Stimulated activated CD4-positive, alpha-beta T cell treated with anti-CD3 and anti-CD28 coated beads, Interleukin-1b, Interleukin-23, amount 100 ng/mL, for 4 hours (primary cell): ENCODE data around the gene XBP1.
"Not testable (repeated sequence)": the region's sequence is repeated elsewhere in the genome, so short reads cannot be mapped to it uniquely, and the experiment has no call there.

ENCODE experiments used
- DNase-seq, 2 donors: peaks; one replicate each; pipeline ENCODE4 v3.0.0-alpha.2; 2020; ENCODE audit warnings: low read depth in 2 of 2

XBP1 gene

DNA sequence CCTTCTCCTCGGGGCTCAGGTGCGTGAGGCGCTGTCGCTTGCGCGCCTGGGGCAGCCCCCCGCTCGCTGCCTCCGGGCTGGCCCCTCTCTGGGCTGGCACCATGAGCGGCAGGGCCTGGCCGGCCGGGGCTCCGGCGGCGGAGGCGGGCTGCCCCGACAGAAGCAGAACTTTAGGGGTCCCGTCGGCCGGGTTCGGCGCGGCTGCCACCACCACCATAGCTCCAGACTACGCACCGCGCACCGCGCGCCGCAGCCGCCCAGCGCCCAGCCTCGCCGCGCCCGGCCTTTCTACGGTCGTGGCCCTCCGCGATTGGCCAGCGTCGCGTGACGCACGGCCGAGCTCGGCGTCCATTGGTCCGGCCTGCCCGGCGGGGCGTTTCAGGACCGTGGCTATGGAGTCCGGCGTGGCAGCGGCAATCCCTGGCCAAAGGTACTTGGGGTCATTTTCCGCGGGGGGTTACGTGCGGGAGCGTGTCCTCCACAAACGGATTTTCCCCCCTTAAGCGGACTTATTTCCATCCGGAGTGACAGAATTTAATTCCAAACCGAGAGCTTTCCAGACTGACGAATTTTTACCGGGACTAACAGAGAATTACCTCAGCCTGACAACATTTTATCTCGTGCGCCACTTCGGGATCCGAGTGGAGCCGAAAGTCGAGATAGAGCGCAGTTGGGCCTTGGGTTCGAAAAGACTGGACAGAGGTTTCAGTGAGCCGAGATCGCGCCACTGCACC is at the start of gene XBP1:
TSS of gene XBP1 (minus strand) at position 262 of the 734 bp plus-strand sequence.
- peak; percentile 81 to 84 for DNase-seq

DNA sequence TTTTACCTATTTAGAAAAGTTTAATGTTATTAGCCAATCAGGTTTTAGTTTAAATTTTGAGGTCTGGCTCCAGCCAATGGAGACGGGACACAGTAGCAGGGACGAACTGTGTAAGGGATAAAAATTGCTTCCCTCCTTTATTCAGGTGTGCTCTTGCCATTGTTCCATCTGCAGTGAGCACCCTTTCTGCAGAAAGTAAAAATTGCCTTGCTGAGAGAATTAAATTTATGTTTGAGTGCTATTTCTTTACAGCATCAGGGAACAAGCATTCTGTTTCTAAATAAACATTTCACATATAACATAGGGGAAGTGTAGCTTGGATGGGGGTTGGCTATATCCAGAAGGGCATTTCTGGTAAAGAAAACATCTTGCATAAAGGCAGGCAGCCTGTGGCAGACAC is 46.6 kb upstream of the XBP1 start:
- DNase-seq = no peak

GRCh38 chr22:28844277-28844676 is 43.9 kb upstream of the XBP1 start:
- DNase-seq = not testable (repeated sequence)

DNA sequence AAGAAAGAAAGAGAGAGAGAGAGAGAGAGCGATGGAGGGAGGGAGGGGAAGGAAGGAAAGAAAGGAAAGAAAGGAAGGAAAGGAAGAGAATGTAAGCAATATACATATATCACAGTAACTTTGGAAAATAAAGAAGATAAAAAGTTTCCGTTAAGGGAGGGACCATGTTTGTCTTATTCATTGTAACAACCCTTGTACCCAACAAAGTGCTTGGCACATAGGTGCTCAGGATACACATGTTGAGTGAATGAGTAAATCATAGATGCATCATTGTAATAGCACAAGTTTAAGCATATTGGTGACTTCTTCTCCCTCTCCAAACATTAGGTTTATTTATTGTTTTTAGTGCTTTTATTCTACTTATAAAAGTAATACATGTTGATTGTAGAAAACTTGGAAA is 43.3 kb upstream of the XBP1 start:
- no peak for DNase-seq

DNA sequence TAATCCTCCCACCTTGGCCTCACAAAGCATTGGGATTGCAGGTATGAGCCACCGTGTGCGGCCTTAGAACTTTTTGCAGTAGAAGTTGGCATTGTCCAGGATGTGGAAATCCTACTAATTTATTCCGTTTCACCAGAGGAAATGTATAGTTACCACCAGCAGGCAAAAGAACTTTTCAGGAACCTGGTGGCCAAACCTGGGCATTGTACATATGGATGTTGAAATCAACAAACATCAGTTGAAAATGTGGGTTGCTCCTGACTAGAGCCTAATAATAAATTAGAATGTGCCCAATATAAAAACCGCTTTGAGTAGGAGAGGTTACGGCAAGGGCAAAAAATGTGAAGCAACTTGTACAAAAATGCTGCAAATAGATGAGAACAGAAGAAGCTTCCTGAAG is 40.7 kb upstream of the XBP1 start:
- DNase-seq = no peak

DNA sequence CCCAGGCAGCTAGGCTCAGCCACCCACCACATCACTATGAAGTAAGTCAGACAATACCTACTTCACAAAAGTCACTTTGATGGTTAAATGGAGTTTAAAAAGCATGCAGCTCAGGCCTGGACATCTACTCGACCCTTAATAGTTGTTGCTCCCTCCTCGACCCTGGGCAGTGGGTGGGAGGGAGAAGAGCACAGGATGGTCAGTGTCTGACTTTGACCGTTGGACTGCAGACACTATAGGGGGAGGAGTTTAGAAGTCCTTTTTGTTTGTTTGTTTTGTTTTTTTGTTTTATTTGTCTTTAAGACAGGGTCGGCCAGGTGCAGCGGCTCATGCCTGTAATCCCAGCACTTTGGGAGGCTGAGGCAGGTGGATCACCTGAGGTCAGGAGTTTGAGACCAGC is 38.6 kb upstream of the XBP1 start:
- DNase-seq = no peak

- no peak for DNase-seq
Observed at GRCh38 chr22:28837640-28838039, 37.3 kb upstream of the XBP1 start.

DNA sequence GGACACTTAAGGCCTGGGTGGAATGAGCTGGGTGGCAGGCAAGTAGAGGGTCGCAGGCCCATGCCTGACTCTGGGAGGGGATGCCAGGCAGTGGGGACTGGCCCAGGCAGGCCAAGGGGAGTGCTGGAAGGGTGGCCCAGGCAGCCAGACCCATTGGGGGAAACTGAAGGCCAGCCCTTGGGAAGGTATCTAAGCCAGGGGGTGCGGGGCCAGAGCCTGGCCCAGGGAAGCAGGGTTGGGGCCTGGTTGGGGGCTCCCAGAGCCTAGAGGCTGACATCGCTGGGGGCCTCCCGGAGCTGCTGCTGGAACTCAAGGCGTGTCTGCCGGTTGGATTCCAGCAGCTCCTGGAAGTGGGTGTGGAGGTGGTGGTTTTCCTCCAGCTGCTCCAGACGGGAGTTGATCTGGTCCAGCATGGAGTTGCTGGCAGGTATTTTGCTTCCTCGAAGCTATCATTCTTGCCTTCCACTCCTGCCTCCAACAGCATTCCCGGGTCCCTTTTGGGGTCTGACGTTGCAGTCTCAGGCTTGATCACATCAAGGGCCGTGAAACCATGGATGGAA is 35.3 kb upstream of the XBP1 start:
- DNase-seq = no peak

DNA sequence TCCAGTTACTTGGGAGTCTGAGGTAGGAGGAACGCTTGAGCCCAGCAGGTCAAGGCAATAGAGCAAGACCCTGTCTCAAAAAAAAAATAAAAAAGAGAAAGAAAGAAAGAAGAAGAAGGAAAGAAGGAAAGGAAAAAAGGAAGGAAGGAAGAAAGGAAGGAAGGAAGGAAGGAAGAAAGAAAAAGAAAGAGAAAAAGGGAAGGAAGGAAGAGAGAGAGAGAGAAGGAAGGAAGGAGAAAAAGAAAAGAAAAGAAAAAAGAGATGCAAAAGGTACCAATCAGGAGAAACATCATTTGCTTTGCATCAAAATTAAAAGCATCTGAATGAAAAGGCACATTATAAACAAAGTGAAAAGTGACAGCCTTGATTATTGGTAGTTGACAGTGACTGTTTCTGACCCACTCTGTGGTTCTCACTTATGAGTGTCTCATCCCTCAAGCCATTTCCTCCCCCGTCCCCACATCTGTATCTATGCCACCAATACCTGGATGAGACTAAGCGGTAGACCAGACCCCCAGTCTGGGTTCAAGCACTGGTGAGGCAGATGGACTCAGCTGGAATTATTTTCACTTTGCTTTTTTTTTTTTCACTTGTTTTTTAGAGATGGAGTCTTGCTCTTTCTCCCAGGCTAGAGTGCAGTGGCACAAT is 33.0 kb upstream of the XBP1 start:
- no peak for DNase-seq

DNA sequence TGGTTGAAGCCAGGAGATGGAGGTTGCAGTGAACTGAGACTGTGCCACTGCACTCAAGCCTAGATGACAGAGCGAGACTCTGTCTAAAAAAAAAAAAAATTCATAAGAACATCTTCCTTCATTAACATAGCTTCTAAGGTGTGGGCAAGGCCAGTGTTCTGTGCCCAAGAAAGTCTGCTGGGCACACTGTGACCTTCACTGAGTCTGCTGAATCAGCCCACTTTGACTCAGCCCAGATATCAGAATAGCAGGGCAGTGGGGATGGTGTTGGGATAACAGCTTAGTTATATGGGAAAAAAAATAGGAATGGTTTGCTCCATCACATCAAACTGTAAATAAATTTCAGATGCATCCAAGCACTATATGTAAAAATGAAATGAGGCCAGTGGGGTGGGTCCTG is 32.4 kb upstream of the XBP1 start:
- no peak for DNase-seq

- DNase-seq = no peak
Observed at GRCh38 chr22:28831140-28832072, 31.0 kb upstream of the XBP1 start.

DNA sequence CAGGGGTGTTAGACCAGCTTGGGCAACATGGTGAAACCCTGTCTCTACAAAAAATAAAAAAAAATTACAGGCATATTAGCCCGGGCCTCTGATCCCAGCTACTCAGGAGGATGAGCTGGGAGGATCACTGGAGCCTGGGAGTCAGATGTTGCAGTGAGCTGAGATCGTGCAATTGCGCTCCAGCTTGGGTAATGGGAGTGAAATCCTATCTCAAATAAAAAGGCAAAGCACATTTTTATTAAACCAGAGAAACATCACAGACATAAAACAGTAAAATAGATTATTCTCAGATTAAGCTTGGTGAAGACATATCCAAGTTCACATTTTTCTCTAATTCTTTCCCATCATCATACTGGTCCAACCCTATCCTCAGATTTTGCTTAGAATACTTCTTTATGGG is 30.1 kb upstream of the XBP1 start:
- no peak for DNase-seq

DNA sequence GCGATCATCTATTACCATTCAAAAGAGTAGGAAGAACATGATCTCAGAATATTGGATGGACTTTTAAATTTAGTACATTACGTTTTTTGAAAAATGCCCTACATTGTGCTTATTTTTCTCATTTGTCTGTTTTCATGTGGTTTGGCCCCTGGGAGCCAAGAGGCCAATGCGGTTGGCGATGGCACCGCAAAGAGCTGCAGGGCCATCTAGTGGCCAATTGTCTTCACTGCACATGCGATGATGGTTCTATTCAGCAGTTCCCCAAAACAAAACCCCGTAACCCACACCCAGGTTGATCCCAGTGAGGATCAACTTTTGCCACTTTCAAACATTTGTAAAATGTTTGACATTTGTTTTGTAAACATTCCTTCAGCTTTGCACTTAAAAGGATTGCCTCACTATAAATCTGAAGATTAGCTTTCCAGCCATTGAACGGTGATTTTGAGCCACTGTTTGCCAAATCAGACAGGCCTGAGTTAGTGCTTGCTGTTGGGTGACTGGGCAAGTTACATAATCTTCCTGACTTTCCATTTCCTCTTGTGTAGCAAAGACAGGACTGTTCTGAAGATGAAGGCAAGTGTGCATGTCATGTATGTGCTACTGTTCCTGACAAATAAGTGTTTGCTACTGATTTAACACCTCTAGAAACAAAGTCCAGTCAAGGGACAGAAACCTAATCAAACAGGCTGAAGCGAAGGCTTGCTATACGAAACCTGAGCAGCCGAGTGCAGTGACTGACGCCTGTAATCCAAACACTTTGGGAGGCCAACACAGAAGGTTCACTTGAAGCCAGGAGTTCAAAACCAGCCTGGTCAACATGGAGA is 29.2 kb upstream of the XBP1 start:
- DNase-seq = peak; percentile 63 to 70

DNA sequence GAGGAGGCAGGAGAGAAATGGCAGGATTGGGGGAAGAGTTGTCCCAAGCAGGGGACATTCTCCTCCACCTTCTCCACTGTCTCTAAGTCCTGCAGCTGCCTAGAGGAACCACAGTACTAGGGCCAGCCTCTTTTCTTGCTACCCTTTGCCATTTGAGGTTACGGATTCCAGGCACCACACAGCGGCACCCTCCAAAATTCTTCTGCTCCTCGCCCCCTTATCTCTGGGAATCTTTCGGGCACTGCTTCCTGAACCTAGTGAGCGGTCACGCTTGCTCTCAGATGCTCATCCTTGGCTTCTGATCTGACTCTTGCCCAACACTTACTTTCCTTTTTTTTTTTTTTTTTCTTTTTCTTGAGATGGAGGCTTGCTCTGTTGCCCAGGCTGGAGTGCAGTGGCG is 26.6 kb upstream of the XBP1 start:
- DNase-seq = no peak

- DNase-seq = not testable (repeated sequence)
Observed at GRCh38 chr22:28826430-28826829, 26.1 kb upstream of the XBP1 start.

- DNase-seq = not testable (repeated sequence)
Observed at GRCh38 chr22:28824455-28824854, 24.1 kb upstream of the XBP1 start.

DNA sequence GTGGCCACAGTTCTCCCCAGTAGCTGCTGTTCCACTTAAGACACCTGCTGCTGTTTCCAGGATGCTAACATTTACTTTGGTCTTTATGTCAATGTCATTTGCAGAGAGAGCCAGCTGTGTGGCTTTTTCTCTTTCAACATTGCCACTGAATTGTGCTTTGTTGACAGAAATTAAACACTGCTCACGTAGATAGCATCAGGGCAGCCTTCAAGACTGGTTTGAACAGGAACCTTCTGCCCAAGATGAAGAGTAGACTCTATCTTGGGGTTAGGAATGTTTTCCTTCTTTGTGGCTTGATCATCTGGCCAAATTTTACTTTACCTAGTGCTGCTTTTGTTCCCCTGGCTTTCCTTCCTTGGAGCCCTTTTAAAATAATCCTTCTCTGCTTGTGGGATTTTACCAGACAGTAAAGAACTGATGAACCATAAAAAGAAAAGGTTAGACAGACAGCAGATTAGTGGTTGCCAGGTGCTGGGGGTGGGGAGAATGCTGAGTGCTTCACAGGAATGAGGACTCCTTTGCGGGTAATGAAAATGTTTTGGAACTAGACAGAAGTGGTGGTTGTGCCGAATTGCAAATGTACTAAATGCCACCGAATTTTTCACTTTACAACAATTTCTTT is 22.7 kb upstream of the XBP1 start:
- DNase-seq = no peak

GRCh38 chr22:28821452-28821851 is 21.1 kb upstream of the XBP1 start:
- DNase-seq = no peak

GRCh38 chr22:28820885-28821284 is 20.5 kb upstream of the XBP1 start:
- no peak for DNase-seq

GRCh38 chr22:28819253-28820096 is 19.1 kb upstream of the XBP1 start:
- no peak for DNase-seq
